Gastroesophageal sphincter (tissue), 4 donors: Measurements from ENCODE around the gene TBC1D8B. TPM values are rescaled to one million over a fixed set of nuclear protein-coding genes. Genes with fewer than 3 reads are reported as not detected.
"Not testable (repeated sequence)": the region's sequence is repeated elsewhere in the genome, so short reads cannot be mapped to it uniquely, and the experiment has no call there.

Experiments
- ATAC-seq: fragments of 150-250 bp; one replicate; pipeline ENCODE4 v1.9.1; 2016; ENCODE audit warnings: mild to moderate bottlenecking, moderate library complexity
- H3K27ac ChIP-seq, 4 donors: fragments of 200-600 bp; sonication (generic) in 3 of 4; 1 replicate in 3 of 4; 2 replicates in 1 of 4; pipeline ENCODE4 v1.5.1; 2016 to 2019
- H3K27me3 ChIP-seq: fragments of 200-600 bp; sonication (generic); one replicate; pipeline ENCODE4 v1.5.1; 2019
- H3K36me3 ChIP-seq, 2 donors: fragments of 200-600 bp; sonication (generic); one replicate each; pipeline ENCODE4 v1.5.1; 2019; ENCODE audit warnings: control low read depth in 1 of 2
- H3K4me1 ChIP-seq, 3 donors: fragments of 200-600 bp; sonication (generic); 1 replicate in 2 of 3; 2 replicates in 1 of 3; pipeline ENCODE4 v1.5.1; 2016 to 2019; ENCODE audit warnings: control low read depth in 2 of 3
- H3K4me3 ChIP-seq, 2 donors: fragments of 200-600 bp; sonication (generic); one replicate each; pipeline ENCODE4 v1.5.1; 2019; ENCODE audit warnings: mild to moderate bottlenecking in 1 of 2, moderate library complexity in 1 of 2
- H3K9me3 ChIP-seq, 3 donors: fragments of 200-600 bp; sonication (generic); one replicate each; pipeline ENCODE4 v1.5.1; 2017 to 2019; ENCODE audit warnings: control low read depth in 2 of 3
- EP300 ChIP-seq: sonication (generic); formaldehyde crosslinking; IDR thresholded peaks from one replicate; pipeline ENCODE4 v1.6.1; 2017; ENCODE audit warnings: antibody characterized with exemption, mild to moderate bottlenecking
- POLR2A ChIP-seq, 2 donors: fragments of 450-650 bp; IDR thresholded peaks; one replicate each; pipeline ENCODE4 v1.6.1; 2017; ENCODE audit warnings: antibody characterized with exemption in 2 of 2, mild to moderate bottlenecking in 2 of 2, moderate library complexity in 1 of 2
- POLR2AphosphoS5 ChIP-seq: sonication (generic); formaldehyde crosslinking; IDR thresholded peaks from one replicate; pipeline ENCODE4 v1.6.1; 2017; ENCODE audit warnings: antibody characterized with exemption
- WGBS, 2 donors: methylation state at CpG; one replicate each; pipeline ENCODE4 v1.1.5; 2018; ENCODE audit warnings: low coverage in 1 of 2; 5-methylcytosine and 5-hydroxymethylcytosine counted together
- total RNA-seq, 4 donors: library from RNA; depleted of rRNA; stranded (reverse); fragments of >200 nt; gene quantifications; one replicate each; pipeline ENCODE4 v1.1.0, GENCODE V29; 2016
- TF ChIP-seq, protein P1 (sequence below), 4 experiments: fragments of 200-600 bp in 2 of 4; fragments of 450-650 bp in 2 of 4; sonication (generic) in 1 of 4; IDR thresholded peaks; one replicate each; pipeline ENCODE4 v1.5.1; 2017 to 2019; ENCODE audit warnings: antibody characterized with exemption in 4 of 4, mild to moderate bottlenecking in 2 of 4, moderate library complexity in 2 of 4

The TBC1D8B gene
- total RNA-seq, 4 donors from 2014 or later = 4.0 to 5.9 (median 4.4) TPM

DNA sequence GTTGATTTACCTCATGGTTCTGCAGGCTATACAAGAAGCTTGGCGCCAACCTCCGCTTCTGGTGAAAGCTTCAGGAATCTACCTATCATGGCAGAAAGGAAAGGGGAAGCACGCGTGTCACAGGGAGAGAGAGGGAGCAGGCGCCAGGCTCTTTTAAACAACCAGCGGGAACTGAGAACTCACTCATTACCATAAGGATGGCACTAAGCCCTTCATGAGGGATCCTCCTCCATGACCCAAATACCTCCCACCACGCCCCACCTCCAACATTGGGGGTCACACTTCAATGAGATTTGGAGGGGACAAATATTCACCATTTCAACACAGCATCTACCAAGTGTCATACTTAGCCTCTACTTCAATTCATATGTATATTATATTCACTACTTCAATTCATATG, 18.8 kb upstream of the TBC1D8B start:
- H3K36me3 ChIP-seq = no peaks in the 10 kb centered on the region
- WGBS, 2 donors = 41% methylated on average over 3 to 4 of the region's 7 CpGs
- no peak overlapping the region for H3K27ac ChIP-seq
- no peaks in the 10 kb centered on the region for H3K4me1 ChIP-seq
- TF ChIP-seq POLR2AphosphoS5 = no peak
- no peak for TF ChIP-seq EP300
- TF ChIP-seq POLR2A (IDR thresholded peaks at IDR 0.05) = no peak
- TF ChIP-seq, protein P1, sequence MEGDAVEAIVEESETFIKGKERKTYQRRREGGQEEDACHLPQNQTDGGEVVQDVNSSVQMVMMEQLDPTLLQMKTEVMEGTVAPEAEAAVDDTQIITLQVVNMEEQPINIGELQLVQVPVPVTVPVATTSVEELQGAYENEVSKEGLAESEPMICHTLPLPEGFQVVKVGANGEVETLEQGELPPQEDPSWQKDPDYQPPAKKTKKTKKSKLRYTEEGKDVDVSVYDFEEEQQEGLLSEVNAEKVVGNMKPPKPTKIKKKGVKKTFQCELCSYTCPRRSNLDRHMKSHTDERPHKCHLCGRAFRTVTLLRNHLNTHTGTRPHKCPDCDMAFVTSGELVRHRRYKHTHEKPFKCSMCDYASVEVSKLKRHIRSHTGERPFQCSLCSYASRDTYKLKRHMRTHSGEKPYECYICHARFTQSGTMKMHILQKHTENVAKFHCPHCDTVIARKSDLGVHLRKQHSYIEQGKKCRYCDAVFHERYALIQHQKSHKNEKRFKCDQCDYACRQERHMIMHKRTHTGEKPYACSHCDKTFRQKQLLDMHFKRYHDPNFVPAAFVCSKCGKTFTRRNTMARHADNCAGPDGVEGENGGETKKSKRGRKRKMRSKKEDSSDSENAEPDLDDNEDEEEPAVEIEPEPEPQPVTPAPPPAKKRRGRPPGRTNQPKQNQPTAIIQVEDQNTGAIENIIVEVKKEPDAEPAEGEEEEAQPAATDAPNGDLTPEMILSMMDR (IDR thresholded peaks at IDR 0.05) = no peak
- no peak for ATAC-seq
- no peaks in the 10 kb centered on the region for H3K9me3 ChIP-seq
- H3K27me3 ChIP-seq = no peaks in the 10 kb centered on the region
- no peak overlapping the region for H3K4me3 ChIP-seq

DNA sequence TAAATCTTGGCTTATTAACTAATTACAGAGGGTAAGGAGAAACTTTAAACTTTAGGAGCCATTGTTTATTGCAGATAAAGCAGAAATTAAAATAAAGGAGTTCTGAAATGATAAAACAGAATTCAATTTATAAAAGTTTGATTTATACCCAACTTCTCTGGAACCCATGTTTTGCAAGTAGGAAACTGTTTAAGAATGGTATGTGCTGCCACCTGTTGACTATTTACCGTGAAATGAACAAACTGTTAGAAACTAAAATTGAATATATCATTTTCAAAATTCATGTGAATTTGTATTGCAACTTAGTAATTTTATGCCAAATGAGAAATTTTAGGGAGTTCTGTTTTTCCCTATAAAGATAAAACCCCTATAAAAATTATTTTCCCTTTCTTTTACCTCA, 11.0 kb upstream of the TBC1D8B start:
- no peaks in the 10 kb centered on the region for H3K36me3 ChIP-seq
- whole genome bisulfite sequencing, 2 donors = 0 to 13% methylated on average over 1 of the region's 1 CpG
- no peak overlapping the region for H3K4me3 ChIP-seq
- no peaks in the 10 kb centered on the region for H3K27me3 ChIP-seq
- no peak for TF ChIP-seq POLR2AphosphoS5
- TF ChIP-seq, protein P1 (IDR thresholded peaks at IDR 0.05) = peak in 1 of 4 experiments; percentile 20
- H3K27ac ChIP-seq = no peak overlapping the region
- ATAC-seq = no peak
- H3K9me3 ChIP-seq = no peaks in the 10 kb centered on the region
- no peaks in the 10 kb centered on the region for H3K4me1 ChIP-seq

DNA sequence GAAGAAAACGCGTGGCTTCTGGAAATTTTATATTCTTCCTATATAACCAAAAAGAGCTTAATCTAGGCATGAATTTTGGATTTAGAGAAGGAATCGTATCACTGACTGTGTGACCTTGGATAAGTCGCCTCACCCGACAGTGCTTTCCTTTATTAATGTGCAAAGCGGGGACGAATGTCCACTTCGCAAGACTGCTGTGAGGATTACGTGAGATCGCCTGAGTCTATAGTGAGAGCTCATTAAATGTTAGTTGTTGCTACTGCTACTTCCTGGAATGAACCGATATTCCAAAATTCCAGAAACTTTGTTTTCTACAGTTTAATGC, 448 bp upstream of the TBC1D8B start:
- WGBS, 2 donors = 2 to 31% methylated on average over 11 of the region's 11 CpGs
- Histone ChIP-seq H3K27me3 (no peaks in the 10 kb centered on the region), H3K27ac (peak overlapping the region in 1 of 4 donors; percentile 70), H3K36me3 (no peaks in the 10 kb centered on the region), H3K4me3 (peak overlapping the region; percentile 44 to 61), H3K4me1 (peaks cover 0 to 8% (median 0%) of the 10 kb centered on the region in 3 donors), H3K9me3 (no peaks in the 10 kb centered on the region)
- TF ChIP-seq POLR2AphosphoS5 = no peak
- TF ChIP-seq, protein P1 (IDR thresholded peaks at IDR 0.05) = no peak
- TF ChIP-seq POLR2A (IDR thresholded peaks at IDR 0.05) = no peak
- TF ChIP-seq EP300 = no peak
- ATAC-seq = peak; percentile 35

DNA sequence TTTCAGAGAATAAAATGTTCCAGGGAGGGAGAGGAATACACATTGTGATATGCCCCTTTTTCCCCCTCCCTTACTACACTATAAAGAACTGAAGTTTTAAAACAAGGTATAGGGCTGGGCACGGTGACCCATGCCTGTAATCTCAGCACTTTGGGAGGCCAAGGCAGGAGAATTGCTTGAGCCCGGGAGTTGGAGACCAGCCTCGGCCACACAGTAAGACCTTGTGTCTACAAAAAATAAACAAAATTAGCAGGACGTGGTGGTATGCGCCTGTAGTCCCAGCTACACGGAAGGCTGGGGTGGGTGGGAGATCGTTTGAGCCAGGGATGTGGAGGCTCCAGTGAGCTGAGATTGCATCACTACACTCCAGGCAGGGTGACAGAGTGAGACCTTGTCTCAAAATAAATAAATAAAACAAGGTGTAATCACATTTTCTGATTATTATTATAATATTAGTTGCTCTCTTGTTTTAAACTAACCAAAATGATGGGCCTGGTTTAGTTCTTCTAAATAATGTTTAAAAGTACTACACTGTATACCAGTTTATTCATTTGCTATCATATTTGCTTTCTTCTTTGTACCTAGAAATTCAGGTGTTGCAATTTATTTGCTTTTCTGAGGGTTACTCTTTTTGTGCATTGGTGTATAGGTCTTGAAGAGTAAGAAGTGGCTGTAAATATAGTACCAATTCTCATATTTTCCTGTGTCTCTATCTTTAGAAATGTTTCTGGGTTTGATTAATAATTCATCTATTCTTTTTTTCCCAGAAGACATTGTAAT, 8.8 kb downstream of the TBC1D8B start:
- H3K27me3 ChIP-seq = no peaks in the 10 kb centered on the region
- TF ChIP-seq, protein P1 (IDR thresholded peaks at IDR 0.05) = no peak
- TF ChIP-seq EP300 (no peak), POLR2A (IDR thresholded peaks at IDR 0.05) (no peak), POLR2AphosphoS5 (no peak)
- H3K36me3 ChIP-seq = no peaks in the 10 kb centered on the region
- no peaks in the 10 kb centered on the region for H3K9me3 ChIP-seq
- H3K4me3 ChIP-seq = no peak overlapping the region
- H3K27ac ChIP-seq = no peak overlapping the region
- ATAC-seq = no peak
- 32 to 77% methylated on average over 3 to 4 of the region's 7 CpGs for WGBS, 2 donors
- no peaks in the 10 kb centered on the region for H3K4me1 ChIP-seq

DNA sequence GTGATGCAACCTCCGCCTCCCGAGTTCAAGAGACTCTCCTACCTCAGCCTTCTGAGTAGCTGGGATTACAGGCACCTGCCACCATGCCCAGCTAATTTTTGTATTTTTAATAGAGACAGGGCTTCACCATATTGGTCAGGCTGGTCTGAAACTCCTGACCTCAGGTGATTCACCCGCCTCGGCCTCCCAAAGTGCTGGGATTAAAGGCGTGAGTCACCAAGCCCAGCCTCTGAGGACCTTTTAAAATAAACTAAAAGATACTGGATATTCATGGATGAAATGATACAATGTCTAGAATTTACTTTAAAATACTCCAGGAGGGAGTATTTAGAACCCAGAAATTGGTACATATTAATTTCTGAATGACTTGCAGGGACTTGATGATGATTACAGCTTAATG, 10.5 kb downstream of the TBC1D8B start:
- not testable (repeated sequence) for H3K27ac ChIP-seq, ATAC-seq, H3K4me3 ChIP-seq, H3K9me3 ChIP-seq, H3K27me3 ChIP-seq, H3K4me1 ChIP-seq, H3K36me3 ChIP-seq
- 75 to 80% methylated on average over 3 of the region's 5 CpGs for WGBS, 2 donors

DNA sequence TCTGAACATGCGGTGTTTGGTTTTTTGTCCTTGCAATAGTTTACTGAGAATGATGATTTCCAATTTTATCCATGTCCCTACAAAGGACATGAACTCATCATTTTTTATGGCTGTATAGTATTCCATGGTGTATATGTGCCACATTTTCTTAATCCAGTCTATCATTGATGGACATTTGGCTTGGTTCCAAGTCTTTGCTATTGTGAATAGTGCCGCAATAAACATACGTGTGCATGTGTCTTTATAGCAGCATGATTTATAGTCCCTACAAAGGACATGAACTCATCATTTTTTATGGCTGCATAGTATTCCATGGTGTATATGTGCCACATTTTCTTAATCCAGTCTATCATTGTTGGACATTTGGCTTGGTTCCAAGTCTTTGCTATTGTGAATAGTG, 11.6 kb downstream of the TBC1D8B start:
- H3K36me3 ChIP-seq, H3K27ac ChIP-seq, ATAC-seq, H3K4me3 ChIP-seq, H3K9me3 ChIP-seq, H3K27me3 ChIP-seq, H3K4me1 ChIP-seq: not testable (repeated sequence)
- 95 to 100% methylated on average over 2 to 3 of the region's 3 CpGs for WGBS, 2 donors
